Panc1 (cell line): ENCODE measurements around the gene TNFRSF17. TPM values are rescaled to one million over a fixed set of nuclear protein-coding genes. Genes with fewer than 3 reads are reported as not detected.

Source experiments
- ATAC-seq: fragments of 200-7000 bp; cut with Tn5 transposase; 2 replicates; pipeline ENCODE4 v1.9.1; 2020; ENCODE audit warnings: mild to moderate bottlenecking, moderate library complexity
- BruUV-seq: library from RNA; stranded (reverse); fragments of 400-500 nt; replicated peaks from 2 replicates; lab custom pipeline; 2021; lab: Mats Ljungman, UMichigan
- CTCF ChIA-PET: fragments of 300-600 bp; sonication (Branson Sonifier 250); formaldehyde crosslinking; loops from one replicate; lab custom pipeline; 2022; ENCODE audit warnings: antibody characterized with exemption; lab: Charles Lee
- POLR2A ChIA-PET: fragments of 300-600 bp; sonication (Branson Sonifier 250); formaldehyde crosslinking; loops from one replicate; lab custom pipeline; 2022; ENCODE audit warnings: antibody characterized with exemption; lab: Charles Lee
- DNase-seq: peaks from one replicate; pipeline ENCODE4 v3.0.0-alpha.2; 2010; ENCODE audit warnings: low read depth, low spot score
- H3K27ac ChIP-seq: 2 replicates; pipeline ENCODE4 v1.5.1; 2011; ENCODE audit warnings: mild to moderate bottlenecking, low read length, inconsistent platforms
- H3K27me3 ChIP-seq: fragments of 200-500 bp; sonication (Bioruptor generic); 2 replicates; pipeline ENCODE4 v1.6.0; 2014; ENCODE audit warnings: low read length, inconsistent platforms; ENCODE audit not compliant: control insufficient read depth, insufficient read depth
- H3K36me3 ChIP-seq: fragments of 200-500 bp; sonication (Bioruptor generic); 2 replicates; pipeline ENCODE4 v1.5.1; 2014; ENCODE audit warnings: inconsistent platforms, mild to moderate bottlenecking, low read length, moderate library complexity; ENCODE audit not compliant: control insufficient read depth, insufficient read depth
- H3K4me1 ChIP-seq: 2 replicates; pipeline ENCODE4 v1.5.1; 2011; ENCODE audit warnings: inconsistent platforms, mild to moderate bottlenecking, low read length, moderate library complexity; ENCODE audit not compliant: control insufficient read depth, insufficient read depth
- H3K4me3 ChIP-seq, 2 experiments: 2 replicates each; pipeline ENCODE4 v1.5.1; 2011 to 2012; ENCODE audit warnings: low read depth in 2 of 2, low read length in 2 of 2, mild to moderate bottlenecking in 2 of 2, inconsistent platforms in 1 of 2, moderate library complexity in 1 of 2
- H3K9me3 ChIP-seq: fragments of 200-500 bp; sonication (Bioruptor generic); 2 replicates; pipeline ENCODE4 v1.5.1; 2014; ENCODE audit warnings: low read depth, mild to moderate bottlenecking, inconsistent platforms, low read length, moderate library complexity; ENCODE audit not compliant: control insufficient read depth, insufficient read depth
- POLR2AphosphoS5 ChIP-seq: IDR thresholded peaks from 2 replicates; pipeline ENCODE4 v1.6.1; 2012; ENCODE audit warnings: mild to moderate bottlenecking, low read depth, low read length, moderate library complexity
- SIN3A ChIP-seq: IDR thresholded peaks from 2 replicates; pipeline ENCODE4 v1.6.1; 2012; ENCODE audit warnings: low read depth, mild to moderate bottlenecking, low read length, moderate library complexity, borderline replicate concordance; ENCODE audit not compliant: insufficient read depth
- TCF7L2 ChIP-seq: IDR thresholded peaks from 2 replicates; pipeline ENCODE4 v1.6.1; 2011; ENCODE audit warnings: mild to moderate bottlenecking, low read depth, low read length, inconsistent platforms
- in situ Hi-C: cut with HindIII; loops from 2 replicates; pipeline ENCODE4 v1.10.0; 2016; ENCODE audit warnings: low sequenced_read_pairs, low pct_unique_long_range_greater_than_20kb
- intact Hi-C: fragments of 100-400 bp; cut with micrococcal nuclease; formaldehyde crosslinking; loops from one replicate; pipeline ENCODE4 v1.10.0; 2022; ENCODE audit not compliant: unreplicated experiment
- total RNA-seq: library from RNA; stranded (reverse); gene quantifications from one replicate; pipeline ENCODE4 v1.2.1, GENCODE V29; 2021; ENCODE audit not compliant: unreplicated experiment
- TF ChIP-seq, protein P1 (sequence below), 2 experiments: IDR thresholded peaks; 2 replicates each; pipeline ENCODE4 v1.6.1; 2011 to 2012; ENCODE audit warnings: low read depth in 2 of 2, control low read depth in 1 of 2, low read length in 1 of 2, mild to moderate bottlenecking in 1 of 2, moderate library complexity in 1 of 2; ENCODE audit not compliant: insufficient read depth in 1 of 2
- TF ChIP-seq, protein P2 (sequence below): fragments of 450-650 bp; IDR thresholded peaks from 2 replicates; pipeline ENCODE4 v1.5.1; 2017; ENCODE audit warnings: mild to moderate bottlenecking

Gene TNFRSF17
- total RNA-seq, 1 experiment from 2014 or later, result not detected

DNA sequence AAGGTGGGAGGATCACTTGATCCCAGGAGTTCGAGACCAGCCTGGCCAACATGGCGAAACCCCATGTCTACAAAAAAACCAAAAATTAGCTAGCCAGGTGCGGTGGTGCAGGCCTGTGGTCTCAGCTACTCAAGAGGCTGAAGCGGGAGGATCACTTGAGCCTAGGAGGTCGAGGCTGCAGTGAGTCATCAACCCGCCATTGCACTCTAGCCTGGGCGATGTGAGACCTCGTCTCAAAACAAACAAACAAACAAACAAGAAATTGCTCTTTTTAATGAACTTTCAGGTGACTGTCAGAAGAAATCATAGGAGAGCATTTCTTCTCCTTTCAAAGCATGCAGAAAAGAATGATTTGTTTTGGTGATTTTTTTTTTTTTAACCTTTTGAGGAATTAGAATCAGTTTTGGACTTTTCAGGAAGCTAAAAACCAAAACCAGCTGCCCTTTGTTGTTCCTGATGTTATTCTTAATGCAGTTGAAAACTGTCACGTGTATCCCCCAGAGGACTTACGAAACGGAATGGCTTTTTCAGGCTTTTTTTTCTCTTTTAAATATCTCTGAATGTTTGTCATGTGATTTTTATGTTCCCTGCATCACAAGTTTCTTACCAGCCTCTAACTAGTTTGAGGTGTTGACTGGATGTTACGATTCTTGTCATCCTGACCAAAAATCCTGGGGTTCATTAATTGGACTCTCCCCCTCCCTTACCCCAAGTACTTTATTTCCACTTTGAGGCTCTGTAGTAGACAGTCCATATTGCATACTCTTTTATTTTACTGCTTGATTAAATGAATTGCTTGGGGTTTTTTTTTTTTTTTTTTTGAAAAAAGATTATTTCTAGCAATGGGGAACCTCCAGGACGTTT lies 45.6 kb downstream of the TNFRSF17 start:
- ChIA-PET POLR2A (interaction anchor here (0.6 kb wide), 1 partner anchor 473 kb away, joined by 3 read pairs; no protein-coding TSS in a partner anchor), CTCF (no interaction called here)
- Histone ChIP-seq H3K9me3 (no peaks in the 10 kb centered on the region), H3K36me3 (no peaks in the 10 kb centered on the region), H3K4me1 (no peaks in the 10 kb centered on the region), H3K27ac (no peak overlapping the region), H3K27me3 (no peaks in the 10 kb centered on the region), H3K4me3 (no peak overlapping the region)
- TF ChIP-seq, protein P1, sequence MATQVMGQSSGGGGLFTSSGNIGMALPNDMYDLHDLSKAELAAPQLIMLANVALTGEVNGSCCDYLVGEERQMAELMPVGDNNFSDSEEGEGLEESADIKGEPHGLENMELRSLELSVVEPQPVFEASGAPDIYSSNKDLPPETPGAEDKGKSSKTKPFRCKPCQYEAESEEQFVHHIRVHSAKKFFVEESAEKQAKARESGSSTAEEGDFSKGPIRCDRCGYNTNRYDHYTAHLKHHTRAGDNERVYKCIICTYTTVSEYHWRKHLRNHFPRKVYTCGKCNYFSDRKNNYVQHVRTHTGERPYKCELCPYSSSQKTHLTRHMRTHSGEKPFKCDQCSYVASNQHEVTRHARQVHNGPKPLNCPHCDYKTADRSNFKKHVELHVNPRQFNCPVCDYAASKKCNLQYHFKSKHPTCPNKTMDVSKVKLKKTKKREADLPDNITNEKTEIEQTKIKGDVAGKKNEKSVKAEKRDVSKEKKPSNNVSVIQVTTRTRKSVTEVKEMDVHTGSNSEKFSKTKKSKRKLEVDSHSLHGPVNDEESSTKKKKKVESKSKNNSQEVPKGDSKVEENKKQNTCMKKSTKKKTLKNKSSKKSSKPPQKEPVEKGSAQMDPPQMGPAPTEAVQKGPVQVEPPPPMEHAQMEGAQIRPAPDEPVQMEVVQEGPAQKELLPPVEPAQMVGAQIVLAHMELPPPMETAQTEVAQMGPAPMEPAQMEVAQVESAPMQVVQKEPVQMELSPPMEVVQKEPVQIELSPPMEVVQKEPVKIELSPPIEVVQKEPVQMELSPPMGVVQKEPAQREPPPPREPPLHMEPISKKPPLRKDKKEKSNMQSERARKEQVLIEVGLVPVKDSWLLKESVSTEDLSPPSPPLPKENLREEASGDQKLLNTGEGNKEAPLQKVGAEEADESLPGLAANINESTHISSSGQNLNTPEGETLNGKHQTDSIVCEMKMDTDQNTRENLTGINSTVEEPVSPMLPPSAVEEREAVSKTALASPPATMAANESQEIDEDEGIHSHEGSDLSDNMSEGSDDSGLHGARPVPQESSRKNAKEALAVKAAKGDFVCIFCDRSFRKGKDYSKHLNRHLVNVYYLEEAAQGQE (IDR thresholded peaks at IDR 0.05; ENCODE audit: insufficient read depth in 1 of 2, low read depth in 2 of 2, low read length in 1 of 2), result no peak
- no peak for TF ChIP-seq POLR2AphosphoS5
- TF ChIP-seq SIN3A, result no peak
- intact Hi-C loops, result no loop called here
- DNase-seq (no peak), ATAC-seq (no peak)
- no TSS peak for BruUV-seq
- in situ Hi-C loops, result no loop called here

GRCh38 chr16:12011565-12011964 lies 46.6 kb downstream of the TNFRSF17 start:
- BruUV-seq, result no TSS peak
- Histone ChIP-seq H3K4me3 (no peak overlapping the region), H3K36me3 (no peaks in the 10 kb centered on the region), H3K4me1 (no peaks in the 10 kb centered on the region), H3K9me3 (no peaks in the 10 kb centered on the region), H3K27ac (no peak overlapping the region), H3K27me3 (no peaks in the 10 kb centered on the region)
- in situ Hi-C loops, result no loop called here
- ATAC-seq, result no peak
- ChIA-PET POLR2A (no interaction called here), CTCF (no interaction called here)
- DNase-seq, result no peak
- TF ChIP-seq SIN3A (no peak), POLR2AphosphoS5 (no peak), TCF7L2 (no peak)
- TF ChIP-seq, protein P2, sequence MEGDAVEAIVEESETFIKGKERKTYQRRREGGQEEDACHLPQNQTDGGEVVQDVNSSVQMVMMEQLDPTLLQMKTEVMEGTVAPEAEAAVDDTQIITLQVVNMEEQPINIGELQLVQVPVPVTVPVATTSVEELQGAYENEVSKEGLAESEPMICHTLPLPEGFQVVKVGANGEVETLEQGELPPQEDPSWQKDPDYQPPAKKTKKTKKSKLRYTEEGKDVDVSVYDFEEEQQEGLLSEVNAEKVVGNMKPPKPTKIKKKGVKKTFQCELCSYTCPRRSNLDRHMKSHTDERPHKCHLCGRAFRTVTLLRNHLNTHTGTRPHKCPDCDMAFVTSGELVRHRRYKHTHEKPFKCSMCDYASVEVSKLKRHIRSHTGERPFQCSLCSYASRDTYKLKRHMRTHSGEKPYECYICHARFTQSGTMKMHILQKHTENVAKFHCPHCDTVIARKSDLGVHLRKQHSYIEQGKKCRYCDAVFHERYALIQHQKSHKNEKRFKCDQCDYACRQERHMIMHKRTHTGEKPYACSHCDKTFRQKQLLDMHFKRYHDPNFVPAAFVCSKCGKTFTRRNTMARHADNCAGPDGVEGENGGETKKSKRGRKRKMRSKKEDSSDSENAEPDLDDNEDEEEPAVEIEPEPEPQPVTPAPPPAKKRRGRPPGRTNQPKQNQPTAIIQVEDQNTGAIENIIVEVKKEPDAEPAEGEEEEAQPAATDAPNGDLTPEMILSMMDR, result no peak
- TF ChIP-seq, protein P1 (IDR thresholded peaks at IDR 0.05; ENCODE audit: insufficient read depth in 1 of 2, low read depth in 2 of 2, low read length in 1 of 2), result no peak
- intact Hi-C loops, result no loop called here
